MM.1S (cell line): ENCODE measurements around the gene ADAM23.

Source experiments
- DNase-seq: peaks from one replicate; pipeline ENCODE4 v3.0.0-alpha.2; 2015
- H2AFZ ChIP-seq: fragments of 300-600 bp; sonication (generic); 2 replicates; pipeline ENCODE4 v1.6.0; 2016; ENCODE audit warnings: antibody characterized with exemption, low read length
- H3F3A ChIP-seq: fragments of 300-600 bp; sonication (generic); 2 replicates; pipeline ENCODE4 v1.6.1; 2016; ENCODE audit warnings: mild to moderate bottlenecking, antibody characterized with exemption, low read length, moderate library complexity, mixed read lengths; ENCODE audit not compliant: insufficient read depth
- H3K27ac ChIP-seq: fragments of 300-600 bp; sonication (generic); 2 replicates; pipeline ENCODE4 v1.5.1; 2016; ENCODE audit warnings: mild to moderate bottlenecking, low read length
- H3K27me3 ChIP-seq: fragments of 300-600 bp; sonication (generic); replicated peaks from 2 replicates; pipeline ENCODE4 v1.6.0; 2016; ENCODE audit warnings: low read length; ENCODE audit not compliant: insufficient read depth
- H3K36me3 ChIP-seq: fragments of 300-600 bp; sonication (generic); replicated peaks from 2 replicates; pipeline ENCODE4 v1.6.1; 2016; ENCODE audit warnings: mild to moderate bottlenecking, low read length, mixed read lengths; ENCODE audit not compliant: insufficient read depth
- H3K4me1 ChIP-seq: fragments of 300-600 bp; sonication (generic); 2 replicates; pipeline ENCODE4 v1.6.1; 2016; ENCODE audit warnings: low read length, mixed read lengths
- H3K4me2 ChIP-seq: fragments of 300-600 bp; sonication (generic); 2 replicates; pipeline ENCODE4 v1.6.0; 2016; ENCODE audit warnings: low read depth, low read length
- H3K4me3 ChIP-seq: fragments of 300-600 bp; sonication (generic); 2 replicates; pipeline ENCODE4 v1.5.1; 2016; ENCODE audit warnings: low read length, mixed read lengths
- H3K79me2 ChIP-seq: fragments of 300-600 bp; sonication (generic); 2 replicates; pipeline ENCODE4 v1.6.1; 2016; ENCODE audit warnings: mixed run types, low read length, mixed read lengths
- H3K9ac ChIP-seq: fragments of 300-600 bp; sonication (generic); 2 replicates; pipeline ENCODE4 v1.6.1; 2016; ENCODE audit warnings: low read length, mixed read lengths
- H3K9me2 ChIP-seq: fragments of 300-600 bp; sonication (generic); replicated peaks from 2 replicates; pipeline ENCODE4 v1.6.1; 2016; ENCODE audit warnings: mild to moderate bottlenecking, low read length, mixed read lengths; ENCODE audit not compliant: insufficient read depth
- H3K9me3 ChIP-seq: fragments of 300-600 bp; sonication (generic); replicated peaks from 2 replicates; pipeline ENCODE4 v1.6.1; 2016; ENCODE audit warnings: mild to moderate bottlenecking, low read length, mixed read lengths; ENCODE audit not compliant: insufficient read depth
- H4K20me1 ChIP-seq: fragments of 300-600 bp; sonication (generic); 2 replicates; pipeline ENCODE4 v1.6.1; 2016; ENCODE audit warnings: mild to moderate bottlenecking, low read length, moderate library complexity, mixed read lengths; ENCODE audit not compliant: insufficient read depth
- CTCF ChIP-seq: fragments of 300-600 bp; sonication (generic); IDR thresholded peaks from 2 replicates; pipeline ENCODE4 v1.5.1; 2016; ENCODE audit warnings: antibody characterized with exemption, low read length, mixed read lengths
- EZH2 ChIP-seq: fragments of 300-600 bp; sonication (generic); optimal IDR thresholded peaks from 2 replicates; pipeline ENCODE3; 2017; ENCODE audit warnings: low read depth, mild to moderate bottlenecking, antibody characterized with exemption, low read length, mixed read lengths
- EZH2phosphoT487 ChIP-seq: fragments of 300-600 bp; sonication (generic); IDR thresholded peaks from 2 replicates; pipeline ENCODE4 v1.6.1; 2018; ENCODE audit warnings: antibody characterized with exemption, low read length

The ADAM23 gene

GRCh38 chr2:206635015-206635414 is 191.7 kb downstream of the ADAM23 start:
- Histone ChIP-seq H3K27me3 (no peaks in the 10 kb centered on the region), H3K4me2 (no peak overlapping the region), H3K9ac (no peak overlapping the region), H3K27ac (no peak overlapping the region), H3K9me2 (no peaks in the 10 kb centered on the region), H4K20me1 (no peaks in the 10 kb centered on the region), H3K4me3 (no peak overlapping the region), H3K36me3 (no peaks in the 10 kb centered on the region), H2AFZ (no peak overlapping the region), H3F3A (no peaks in the 10 kb centered on the region), H3K9me3 (no peaks in the 10 kb centered on the region), H3K4me1 (no peaks in the 10 kb centered on the region), H3K79me2 (no peaks in the 10 kb centered on the region)
- no peak for TF ChIP-seq EZH2phosphoT487
- TF ChIP-seq CTCF, result no peak
- no peak for TF ChIP-seq EZH2
- no peak for DNase-seq

GRCh38 chr2:206639636-206640035 is 196.3 kb downstream of the ADAM23 start:
- Histone ChIP-seq H3K4me1 (no peaks in the 10 kb centered on the region), H3K4me2 (no peak overlapping the region), H3K9me3 (no peaks in the 10 kb centered on the region), H3K4me3 (no peak overlapping the region), H3K9me2 (no peaks in the 10 kb centered on the region), H3K79me2 (no peaks in the 10 kb centered on the region), H3K9ac (no peak overlapping the region), H3K27ac (no peak overlapping the region), H2AFZ (no peak overlapping the region), H3K27me3 (no peaks in the 10 kb centered on the region), H3F3A (no peaks in the 10 kb centered on the region), H3K36me3 (no peaks in the 10 kb centered on the region), H4K20me1 (no peaks in the 10 kb centered on the region)
- no peak for DNase-seq
- TF ChIP-seq EZH2 (no peak), EZH2phosphoT487 (no peak), CTCF (no peak)

- no peaks in the 10 kb centered on the region for H3K79me2 ChIP-seq
- H3K9ac ChIP-seq, result no peak overlapping the region
- H3K27me3 ChIP-seq, result no peaks in the 10 kb centered on the region
- H3K36me3 ChIP-seq, result no peaks in the 10 kb centered on the region
- no peaks in the 10 kb centered on the region for H4K20me1 ChIP-seq
- no peak for TF ChIP-seq EZH2
- TF ChIP-seq EZH2phosphoT487, result no peak
- TF ChIP-seq CTCF, result no peak
- H2AFZ ChIP-seq, result no peak overlapping the region
- H3K9me3 ChIP-seq, result no peaks in the 10 kb centered on the region
- H3K4me1 ChIP-seq, result no peaks in the 10 kb centered on the region
- H3F3A ChIP-seq, result no peaks in the 10 kb centered on the region
- no peak for DNase-seq
- H3K4me2 ChIP-seq, result no peak overlapping the region
- no peaks in the 10 kb centered on the region for H3K9me2 ChIP-seq
- H3K27ac ChIP-seq, result no peak overlapping the region
- no peak overlapping the region for H3K4me3 ChIP-seq
Observed at GRCh38 chr2:206641226-206641625, 197.9 kb downstream of the ADAM23 start.
